OCI-LY1 (cell line): Measurements from ENCODE around the gene PRKCZ.

Experiments
- H2AFZ ChIP-seq: fragments of 200-600 bp; sonication (generic), shearing (Covaris generic); 2 replicates; pipeline ENCODE4 v1.6.0; 2014; ENCODE audit warnings: antibody characterized with exemption, mild to moderate bottlenecking, low read length
- H3F3A ChIP-seq: fragments of 200-600 bp; sonication (generic), shearing (Covaris generic); 2 replicates; pipeline ENCODE4 v1.6.0; 2014; ENCODE audit warnings: mild to moderate bottlenecking, antibody characterized with exemption, low read length, moderate library complexity; ENCODE audit not compliant: insufficient read depth
- H3K27ac ChIP-seq: fragments of 200-600 bp; sonication (generic); 2 replicates; pipeline ENCODE4 v1.5.1; 2014; ENCODE audit warnings: low read length, mixed run types, mild to moderate bottlenecking, low read depth; ENCODE audit not compliant: poor library complexity, severe bottlenecking
- H3K27me3 ChIP-seq: fragments of 200-600 bp; sonication (generic); 2 replicates; pipeline ENCODE4 v1.6.0; 2014; ENCODE audit warnings: antibody characterized with exemption, mild to moderate bottlenecking, low read length, moderate library complexity; ENCODE audit not compliant: insufficient read depth
- H3K36me3 ChIP-seq: fragments of 200-600 bp; sonication (generic); 2 replicates; pipeline ENCODE4 v1.6.1; 2014; ENCODE audit warnings: mild to moderate bottlenecking, antibody characterized with exemption, low read length, moderate library complexity, mixed read lengths; ENCODE audit not compliant: insufficient read depth
- H3K4me1 ChIP-seq: fragments of 200-600 bp; sonication (generic); 2 replicates; pipeline ENCODE4 v1.5.1; 2014; ENCODE audit warnings: mild to moderate bottlenecking, low read length, moderate library complexity; ENCODE audit not compliant: insufficient read depth, severe bottlenecking
- H3K4me2 ChIP-seq: fragments of 200-600 bp; sonication (generic), shearing (Covaris generic); 2 replicates; pipeline ENCODE4 v1.6.1; 2014; ENCODE audit warnings: low read length
- H3K4me3 ChIP-seq: fragments of 200-600 bp; sonication (generic); 2 replicates; pipeline ENCODE4 v1.5.1; 2014; ENCODE audit warnings: low read length, low read depth, mild to moderate bottlenecking, mixed read lengths; ENCODE audit not compliant: poor library complexity, severe bottlenecking
- H3K79me2 ChIP-seq: fragments of 200-600 bp; shearing (Covaris generic); 2 replicates; pipeline ENCODE4 v1.6.1; 2016; ENCODE audit warnings: mixed run types, low read length, mixed read lengths; ENCODE audit not compliant: insufficient read depth
- H3K9ac ChIP-seq: fragments of 200-600 bp; sonication (generic), shearing (Covaris generic); 2 replicates; pipeline ENCODE4 v1.6.1; 2014; ENCODE audit warnings: mild to moderate bottlenecking, low read length, mixed read lengths
- H3K9me2 ChIP-seq: fragments of 200-600 bp; sonication (generic), shearing (Covaris generic); 2 replicates; pipeline ENCODE4 v1.6.1; 2014; ENCODE audit warnings: low read depth, mild to moderate bottlenecking, low read length, mixed read lengths
- H3K9me3 ChIP-seq: fragments of 200-600 bp; shearing (Covaris generic); 2 replicates; pipeline ENCODE4 v1.6.1; 2014; ENCODE audit warnings: low read length, mixed read lengths
- H4K20me1 ChIP-seq: fragments of 200-600 bp; sonication (generic), shearing (Covaris generic); 2 replicates; pipeline ENCODE4 v1.6.0; 2016; ENCODE audit warnings: mild to moderate bottlenecking, low read length; ENCODE audit not compliant: insufficient read depth
- CTCF ChIP-seq: fragments of 200-600 bp; sonication (generic), shearing (Covaris generic); IDR thresholded peaks from 2 replicates; pipeline ENCODE4 v1.5.1; 2017; ENCODE audit warnings: mild to moderate bottlenecking, antibody characterized with exemption, low read length, moderate library complexity, mixed read lengths
- EZH2 ChIP-seq: fragments of 200-600 bp; sonication (generic), shearing (Covaris generic); IDR thresholded peaks from 2 replicates; pipeline ENCODE4 v1.8.0; 2017; ENCODE audit warnings: borderline replicate concordance, mixed run types, mild to moderate bottlenecking, antibody characterized with exemption, low read length, moderate library complexity, mixed read lengths

The PRKCZ gene

DNA sequence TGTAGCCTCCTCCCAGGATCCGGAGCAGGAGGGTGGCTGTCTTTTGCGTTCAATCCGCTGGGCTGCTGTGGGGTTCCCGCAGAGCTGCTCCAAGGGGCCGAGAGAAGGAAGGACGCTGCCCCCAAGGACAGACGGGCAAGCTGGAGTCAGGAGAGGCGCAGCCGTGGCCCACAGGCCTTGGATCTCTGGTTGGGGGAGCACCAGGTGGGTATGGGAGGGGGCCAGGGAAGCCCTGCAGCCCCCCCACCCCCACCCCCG lies 162.0 kb downstream of the PRKCZ start:
- Histone ChIP-seq H4K20me1 (no peaks in the 10 kb centered on the region), H3K4me3 (no peak overlapping the region), H3K27me3 (no peaks in the 10 kb centered on the region; the same call in 1 of the 2 replicates), H3K4me2 (no peak overlapping the region), H3K79me2 (no peaks in the 10 kb centered on the region), H3K9me3 (no peaks in the 10 kb centered on the region), H2AFZ (no peak overlapping the region), H3K36me3 (no peaks in the 10 kb centered on the region), H3F3A (no peaks in the 10 kb centered on the region), H3K9me2 (no peaks in the 10 kb centered on the region), H3K9ac (no peak overlapping the region), H3K4me1 (no peaks in the 10 kb centered on the region), H3K27ac (no peak overlapping the region)
- no peak for TF ChIP-seq CTCF
- no peak for TF ChIP-seq EZH2

DNA sequence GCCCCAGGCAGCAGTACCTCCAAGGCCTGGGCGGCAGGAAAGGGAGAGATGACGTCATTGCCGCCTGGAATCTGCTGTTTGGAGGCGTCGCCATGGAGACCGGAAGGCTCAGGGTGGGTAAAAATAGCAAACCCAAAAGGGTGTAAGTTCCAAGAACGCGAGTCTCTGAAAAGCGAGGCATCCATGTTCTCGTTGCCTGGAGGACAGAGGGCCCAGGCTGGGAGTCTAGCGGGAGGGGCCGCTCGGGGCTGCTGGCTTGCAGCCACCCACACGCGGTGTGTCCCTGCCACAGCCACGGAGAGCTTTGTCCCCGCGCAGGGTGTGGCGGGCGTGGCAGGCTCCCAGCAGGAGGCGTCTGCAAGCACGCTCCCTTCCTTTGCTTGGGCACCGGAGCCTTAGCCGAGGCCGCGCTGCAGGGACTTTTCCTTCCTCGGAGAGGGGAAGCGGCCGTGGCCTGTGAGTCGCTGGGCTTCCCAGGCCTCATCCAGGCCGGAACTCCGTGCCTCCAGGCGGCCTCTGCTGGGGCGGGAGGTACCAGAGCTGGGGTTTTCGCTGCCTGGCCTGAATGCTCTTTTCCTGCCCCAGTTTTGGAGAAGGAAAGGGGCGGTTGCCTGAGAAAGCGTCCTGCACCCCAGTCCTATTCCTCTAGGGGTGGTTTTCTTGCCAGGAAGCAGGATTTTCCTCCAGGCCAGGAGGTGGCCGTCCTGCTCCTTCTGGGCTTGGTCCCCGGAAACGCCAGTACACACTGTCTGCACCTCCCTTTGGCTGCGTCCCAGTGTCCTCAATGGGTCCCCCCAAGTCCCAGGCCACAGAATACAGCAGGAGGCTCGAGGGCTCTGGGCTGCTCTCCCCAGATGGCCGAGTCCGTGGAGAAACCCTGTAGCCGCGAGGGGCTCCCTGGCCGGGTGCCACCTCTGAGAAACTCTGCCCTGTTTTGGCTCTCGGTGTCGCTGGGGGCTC lies 162.6 kb downstream of the PRKCZ start:
- Histone ChIP-seq H2AFZ (no peak overlapping the region), H3K4me1 (no peaks in the 10 kb centered on the region), H3K9me2 (no peaks in the 10 kb centered on the region), H3K79me2 (no peaks in the 10 kb centered on the region), H3F3A (no peaks in the 10 kb centered on the region), H3K9me3 (no peaks in the 10 kb centered on the region), H3K27me3 (no peaks in the 10 kb centered on the region; the same call in 1 of the 2 replicates), H4K20me1 (no peaks in the 10 kb centered on the region), H3K4me2 (no peak overlapping the region), H3K27ac (no peak overlapping the region), H3K36me3 (no peaks in the 10 kb centered on the region), H3K9ac (no peak overlapping the region), H3K4me3 (no peak overlapping the region)
- TF ChIP-seq CTCF, result no peak
- TF ChIP-seq EZH2, result no peak

DNA sequence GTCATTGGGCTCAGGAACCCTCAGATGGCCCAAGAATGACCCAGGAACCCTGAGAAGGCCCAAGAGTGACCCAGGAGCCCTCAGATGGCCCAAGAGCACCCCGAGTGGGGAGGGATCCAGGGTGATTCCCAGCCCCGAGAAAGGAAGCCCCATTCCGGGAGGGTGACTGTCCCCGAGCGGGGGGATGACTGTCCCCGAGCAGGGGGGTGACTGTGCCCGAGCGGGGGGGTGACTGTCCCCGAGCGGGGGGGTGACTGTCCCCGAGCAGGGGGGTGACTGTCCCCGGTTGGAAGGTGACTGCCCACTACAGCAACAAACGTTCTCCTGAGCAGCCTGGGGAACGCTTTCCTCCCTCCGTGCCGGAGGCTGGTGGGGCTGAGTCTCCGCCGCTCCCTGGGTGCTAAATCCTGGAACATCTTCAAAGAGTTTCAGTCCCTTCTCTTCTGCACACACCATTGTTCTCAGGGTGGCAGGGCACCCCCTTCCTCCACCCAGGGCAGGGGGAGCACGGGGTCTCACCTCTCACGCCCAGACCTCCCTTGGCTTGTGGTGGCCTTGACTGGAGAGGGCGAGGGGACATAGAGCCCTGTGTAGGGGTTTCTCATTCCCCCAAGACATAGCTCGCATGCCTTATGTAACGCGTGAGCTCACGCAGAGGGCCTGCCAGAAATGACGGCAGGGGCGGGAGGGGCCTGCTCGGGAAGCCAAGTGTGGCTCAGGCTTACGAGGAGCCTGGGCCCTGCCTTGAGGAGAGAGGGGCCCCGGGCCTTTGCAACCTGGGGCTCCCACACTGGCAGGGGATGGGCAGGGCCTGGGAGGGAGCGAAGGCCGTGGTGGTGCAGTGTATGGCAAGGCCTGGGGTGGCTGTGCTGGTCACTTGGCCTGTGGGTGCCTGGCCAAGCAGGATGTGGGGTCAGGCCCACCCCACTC lies 163.6 kb downstream of the PRKCZ start:
- no peak overlapping the region for H3K4me3 ChIP-seq
- H3K9me2 ChIP-seq, result no peaks in the 10 kb centered on the region
- H3K4me1 ChIP-seq, result no peaks in the 10 kb centered on the region
- no peak overlapping the region for H3K9ac ChIP-seq
- H3K27me3 ChIP-seq, result no peaks in the 10 kb centered on the region; the same call in 1 of the 2 replicates
- H3K9me3 ChIP-seq, result no peaks in the 10 kb centered on the region
- no peak overlapping the region for H2AFZ ChIP-seq
- H3K27ac ChIP-seq, result no peak overlapping the region
- H4K20me1 ChIP-seq, result no peaks in the 10 kb centered on the region
- no peak overlapping the region for H3K4me2 ChIP-seq
- TF ChIP-seq EZH2 (no peak), CTCF (no peak)
- no peaks in the 10 kb centered on the region for H3K36me3 ChIP-seq
- no peaks in the 10 kb centered on the region for H3K79me2 ChIP-seq
- H3F3A ChIP-seq, result no peaks in the 10 kb centered on the region
